HG02981 (cell line): ENCODE data around the gene MTR.
"Not testable (repeated sequence)": the region's sequence is repeated elsewhere in the genome, so short reads cannot be mapped to it uniquely, and the experiment has no call there.

Experiments used
- ATAC-seq: cut with Tn5 transposase; IDR thresholded peaks from one replicate; pipeline ENCODE4 v1.9.1; 2021; ENCODE audit warnings: mild to moderate bottlenecking, moderate library complexity; ENCODE audit not compliant: unreplicated experiment

The MTR gene

DNA sequence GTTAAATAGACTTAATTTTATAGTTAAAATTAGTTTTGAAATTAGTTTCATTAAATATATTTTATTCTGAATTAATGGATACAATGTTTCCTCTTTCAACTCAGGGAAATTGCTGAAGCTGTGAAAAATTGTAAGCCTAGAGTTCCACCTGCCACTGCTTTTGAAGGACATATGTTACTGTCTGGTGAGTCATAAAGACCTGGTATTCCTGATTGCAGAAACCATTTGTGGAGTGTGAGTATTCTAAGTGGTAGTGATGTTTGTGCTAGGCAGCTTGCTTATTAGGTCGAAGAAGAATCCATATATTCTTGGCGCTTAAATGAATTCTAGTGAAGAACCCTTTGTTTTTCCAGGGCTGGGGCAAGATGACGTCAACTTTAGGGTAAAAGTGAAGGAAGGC is 34.0 kb downstream of the MTR start:
- no peak for ATAC-seq

DNA sequence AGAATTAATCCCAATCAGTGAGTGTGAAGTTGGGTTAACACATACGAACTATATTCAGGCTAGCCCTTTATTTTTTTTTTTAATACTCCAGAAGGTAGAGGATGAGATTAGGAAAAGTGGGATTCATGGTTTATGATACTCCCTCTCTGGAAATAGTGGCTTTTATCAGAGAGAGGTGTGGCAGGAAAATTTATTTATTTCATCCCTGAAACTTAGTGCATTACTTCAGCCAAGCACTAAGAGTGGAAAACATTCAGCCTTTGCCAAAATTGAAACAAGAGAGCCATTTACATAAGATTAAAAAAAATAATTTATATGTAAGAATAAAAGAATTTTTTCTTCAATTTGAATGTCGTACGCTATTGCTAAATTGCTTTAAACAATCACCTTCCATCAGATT is 35.0 kb downstream of the MTR start:
- no peak for ATAC-seq

DNA sequence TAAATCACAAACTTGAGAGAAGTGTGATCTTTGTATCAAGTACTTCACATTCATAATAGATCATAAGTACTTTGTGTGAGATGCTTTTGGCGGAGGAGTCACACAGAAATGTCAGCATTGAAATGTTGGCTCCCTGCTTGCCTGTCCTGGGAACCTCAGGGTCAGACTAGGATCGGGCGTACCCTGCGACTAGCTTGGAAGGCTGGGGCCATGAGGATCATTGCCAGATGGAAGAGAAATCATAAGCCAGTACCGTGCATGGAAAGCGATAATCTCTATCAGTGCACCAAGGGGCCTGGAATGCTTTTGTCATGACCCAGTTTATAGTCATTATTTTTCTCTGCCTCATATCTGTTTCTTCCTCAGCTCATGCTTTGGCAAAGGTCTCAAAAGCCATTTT is 35.5 kb downstream of the MTR start:
- ATAC-seq = no peak

DNA sequence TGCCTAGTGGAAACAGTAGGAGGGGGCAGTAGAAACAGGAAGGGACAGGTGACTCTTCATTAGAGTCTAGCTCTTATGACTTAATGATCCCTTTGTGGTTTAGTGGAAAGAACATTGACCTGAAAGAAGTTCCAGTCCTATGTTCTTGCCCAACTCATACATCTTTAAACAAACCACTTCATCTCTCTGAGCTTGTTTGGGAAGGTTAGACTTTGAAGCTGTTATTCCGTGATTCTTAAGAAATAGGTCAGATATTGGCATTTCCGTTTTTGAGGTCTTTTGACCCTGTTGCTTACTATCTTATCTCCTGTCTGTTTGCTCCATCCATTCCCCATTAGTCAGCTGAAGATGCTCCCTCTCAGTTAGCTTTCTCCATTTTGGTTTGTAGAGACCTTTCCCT is 38.5 kb downstream of the MTR start:
- ATAC-seq = no peak

DNA sequence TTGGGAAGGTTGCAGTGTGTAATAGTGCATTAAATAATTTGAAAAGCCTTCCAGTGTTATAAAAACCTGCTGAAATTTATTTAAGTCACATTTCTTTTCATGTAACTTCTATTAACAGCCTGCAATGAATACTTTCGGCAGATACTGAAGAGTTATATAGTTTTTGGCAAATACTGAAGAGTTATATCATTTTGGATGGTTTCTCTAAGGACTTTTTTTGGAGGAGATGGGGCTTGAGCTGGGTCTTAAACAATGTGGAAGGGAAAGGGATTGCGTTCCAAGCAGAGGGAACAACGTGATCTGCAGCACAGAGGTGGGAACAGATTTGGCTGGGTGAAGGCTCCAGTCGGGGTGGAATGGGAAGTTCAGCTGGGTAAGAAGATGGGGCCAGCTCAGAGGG is 39.8 kb downstream of the MTR start:
- ATAC-seq = no peak

DNA sequence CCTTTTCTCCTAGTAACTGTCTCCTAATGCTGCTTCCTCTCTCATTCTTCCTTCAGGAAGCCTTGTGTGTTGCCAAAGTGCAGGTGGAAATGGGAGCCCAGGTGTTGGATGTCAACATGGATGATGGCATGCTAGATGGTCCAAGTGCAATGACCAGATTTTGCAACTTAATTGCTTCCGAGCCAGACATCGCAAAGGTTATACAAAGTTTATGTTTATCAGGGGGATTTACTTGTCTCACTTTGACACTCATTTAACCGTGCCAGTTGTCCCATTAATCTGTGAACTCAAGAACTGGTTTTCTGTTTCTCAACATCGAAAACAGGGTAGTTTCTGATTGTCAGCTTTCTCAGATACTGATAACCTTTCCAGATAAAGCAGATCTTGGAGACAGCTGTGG is 40.4 kb downstream of the MTR start:
- no peak for ATAC-seq

DNA sequence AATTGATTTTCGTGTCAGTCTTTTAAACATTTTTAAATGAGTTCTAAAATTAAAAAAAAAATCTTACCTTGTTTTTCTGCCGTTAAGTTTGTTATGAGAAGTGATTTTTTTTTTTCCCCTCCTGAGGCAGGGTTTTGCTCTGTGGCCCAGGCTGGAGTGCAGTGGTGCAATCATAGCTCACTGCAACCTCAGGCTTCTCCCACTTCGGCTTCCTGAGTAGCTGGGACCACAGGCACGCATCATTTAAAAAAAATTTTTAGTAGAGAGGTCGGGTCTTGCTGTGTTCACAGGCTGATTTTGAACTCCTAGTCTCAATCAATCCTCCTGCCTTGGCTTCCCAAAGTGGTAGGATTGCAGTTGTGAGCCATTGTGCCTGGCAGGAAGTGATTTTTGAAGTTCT is 41.1 kb downstream of the MTR start:
- no peak for ATAC-seq

DNA sequence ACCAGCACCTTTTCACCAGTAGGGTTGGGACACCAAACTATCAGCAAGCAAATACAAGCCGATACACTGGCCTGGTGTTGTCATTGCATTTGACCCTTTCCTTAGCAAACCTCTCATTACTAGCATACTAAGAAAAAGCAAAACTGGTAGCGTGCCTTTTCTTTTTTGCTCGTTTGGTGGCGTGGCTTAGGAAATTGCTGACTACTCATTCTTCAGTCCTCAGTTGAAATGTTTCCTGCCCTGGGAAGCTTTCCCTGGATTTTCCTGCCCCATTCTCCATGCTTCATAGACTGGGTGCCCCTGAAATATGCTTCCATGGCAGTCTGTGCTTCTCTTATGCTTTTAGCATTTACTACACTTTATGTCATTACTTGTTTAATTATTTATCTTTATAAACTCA is 42.0 kb downstream of the MTR start:
- ATAC-seq = no peak

DNA sequence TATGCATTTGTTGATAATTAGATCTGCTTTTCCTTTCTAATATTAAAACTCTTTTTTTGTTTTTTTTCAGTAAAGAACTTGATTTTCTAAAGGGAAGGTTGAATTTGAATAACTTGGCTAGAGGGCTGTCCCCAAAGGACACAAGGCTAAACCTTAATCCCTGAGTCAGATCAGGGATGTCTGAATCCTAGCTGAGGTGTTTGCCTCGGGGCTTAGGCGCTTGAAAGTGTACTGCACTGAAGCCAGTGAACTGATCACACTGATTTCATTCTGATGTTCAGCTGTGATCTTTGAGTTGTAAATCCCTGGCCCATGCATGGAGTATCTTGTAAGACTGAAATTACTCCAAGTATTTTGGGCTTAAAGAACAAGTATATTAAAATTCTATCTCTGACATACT is 42.8 kb downstream of the MTR start:
- ATAC-seq = no peak

DNA sequence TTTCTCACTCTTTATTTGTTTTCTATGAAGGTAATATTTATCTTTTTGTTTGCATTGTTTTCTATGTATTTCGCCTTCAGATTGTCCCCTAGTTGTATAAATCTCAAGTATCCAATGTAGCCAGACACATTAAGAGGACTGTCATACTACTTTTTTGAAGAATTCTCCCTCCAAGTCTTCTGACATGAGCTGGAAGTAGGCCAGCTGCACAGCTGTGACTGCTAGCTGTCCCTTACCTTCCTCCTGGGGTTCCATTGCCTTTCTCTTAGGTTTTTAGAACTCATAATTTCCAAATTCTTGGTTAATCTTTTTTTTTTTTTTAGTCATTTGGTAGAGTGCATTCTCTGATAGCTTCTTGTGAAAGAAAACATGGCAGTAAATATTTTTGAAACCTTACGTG is 46.2 kb downstream of the MTR start:
- no peak for ATAC-seq

DNA sequence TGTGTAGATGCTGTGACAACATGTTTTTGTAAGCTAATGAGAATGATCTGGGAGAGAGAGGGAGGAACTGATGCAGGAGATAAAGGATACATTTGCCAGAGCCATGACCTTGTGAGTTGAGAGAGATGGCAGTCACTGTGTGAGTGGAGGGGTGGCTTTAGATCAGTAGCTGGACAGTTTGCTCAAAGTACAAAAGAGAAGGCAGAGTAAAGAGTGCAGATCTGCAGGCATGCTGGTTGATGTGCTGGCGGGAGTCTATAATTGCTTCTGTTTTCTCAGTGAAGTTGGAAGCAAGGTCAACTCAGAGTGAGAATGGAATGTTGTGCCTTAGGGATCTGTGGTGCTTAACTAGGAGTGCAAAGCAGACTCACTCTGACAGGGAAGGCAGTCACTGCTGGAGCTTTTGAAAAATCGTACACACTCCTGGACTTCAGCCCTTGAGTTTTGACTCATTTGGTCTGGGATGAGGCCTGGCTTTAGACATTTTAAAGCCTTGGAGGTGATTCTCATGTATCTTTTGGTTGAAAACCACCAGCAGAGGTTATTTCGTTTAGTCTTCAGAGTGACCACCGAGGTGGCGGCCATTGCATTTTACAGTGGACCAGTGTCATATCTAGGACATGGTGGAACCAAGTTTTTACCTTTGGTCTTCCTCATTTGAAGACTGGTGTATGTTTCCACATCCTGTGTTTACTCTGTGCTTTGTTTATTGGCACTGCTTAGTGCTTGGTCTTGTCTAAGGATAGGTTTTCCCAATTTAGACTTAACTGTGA is 49.6 kb downstream of the MTR start:
- no peak for ATAC-seq

DNA sequence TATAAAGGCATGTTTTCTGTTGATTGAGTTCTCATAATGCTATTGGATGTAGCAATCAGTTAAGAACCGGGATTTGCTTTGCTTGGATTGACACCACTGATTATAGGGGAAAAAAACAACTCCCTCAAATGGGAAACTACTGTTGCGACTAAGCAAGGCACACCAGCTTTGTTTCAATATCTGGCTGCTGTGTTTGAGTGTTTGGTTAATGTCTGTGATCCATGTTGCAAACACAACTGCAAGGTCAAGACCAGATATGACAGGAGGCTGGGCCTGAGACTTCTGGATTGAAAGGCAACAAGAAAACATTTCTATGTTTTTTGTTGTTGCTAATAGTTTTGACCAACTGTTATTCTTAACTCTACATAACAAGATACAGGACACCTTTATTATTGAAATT is 50.7 kb downstream of the MTR start:
- ATAC-seq = no peak

DNA sequence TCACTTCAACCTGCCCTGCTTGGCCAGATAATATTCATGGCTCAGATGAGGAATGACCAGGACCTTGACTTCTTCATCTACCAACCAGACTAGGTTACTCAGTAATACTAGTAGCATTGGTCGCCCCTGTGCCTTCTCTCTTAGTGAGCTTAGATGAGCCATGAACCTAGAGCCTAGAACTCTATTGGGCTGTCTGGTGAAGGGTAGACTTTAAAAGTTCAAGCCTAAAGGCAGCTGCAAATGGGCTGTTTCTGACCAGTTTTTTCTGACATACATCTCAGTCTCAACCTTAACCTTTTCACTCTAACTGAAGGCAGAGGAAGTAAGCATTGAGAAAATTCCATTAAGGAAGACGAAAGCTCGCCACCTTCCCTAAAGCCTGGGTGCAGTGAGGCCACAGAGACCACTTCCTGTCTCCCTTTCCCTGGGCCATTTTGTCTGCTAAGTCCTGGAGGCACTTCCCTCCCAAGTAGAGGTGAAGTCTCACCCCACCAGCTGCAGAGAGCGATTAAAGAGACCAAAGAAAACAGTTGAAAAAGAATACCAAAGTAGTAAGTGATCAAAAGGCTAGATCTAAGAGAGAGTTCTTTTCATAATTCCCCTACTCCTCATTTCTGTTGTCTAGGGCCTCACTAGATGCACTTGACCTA is 53.3 kb downstream of the MTR start:
- no peak for ATAC-seq

DNA sequence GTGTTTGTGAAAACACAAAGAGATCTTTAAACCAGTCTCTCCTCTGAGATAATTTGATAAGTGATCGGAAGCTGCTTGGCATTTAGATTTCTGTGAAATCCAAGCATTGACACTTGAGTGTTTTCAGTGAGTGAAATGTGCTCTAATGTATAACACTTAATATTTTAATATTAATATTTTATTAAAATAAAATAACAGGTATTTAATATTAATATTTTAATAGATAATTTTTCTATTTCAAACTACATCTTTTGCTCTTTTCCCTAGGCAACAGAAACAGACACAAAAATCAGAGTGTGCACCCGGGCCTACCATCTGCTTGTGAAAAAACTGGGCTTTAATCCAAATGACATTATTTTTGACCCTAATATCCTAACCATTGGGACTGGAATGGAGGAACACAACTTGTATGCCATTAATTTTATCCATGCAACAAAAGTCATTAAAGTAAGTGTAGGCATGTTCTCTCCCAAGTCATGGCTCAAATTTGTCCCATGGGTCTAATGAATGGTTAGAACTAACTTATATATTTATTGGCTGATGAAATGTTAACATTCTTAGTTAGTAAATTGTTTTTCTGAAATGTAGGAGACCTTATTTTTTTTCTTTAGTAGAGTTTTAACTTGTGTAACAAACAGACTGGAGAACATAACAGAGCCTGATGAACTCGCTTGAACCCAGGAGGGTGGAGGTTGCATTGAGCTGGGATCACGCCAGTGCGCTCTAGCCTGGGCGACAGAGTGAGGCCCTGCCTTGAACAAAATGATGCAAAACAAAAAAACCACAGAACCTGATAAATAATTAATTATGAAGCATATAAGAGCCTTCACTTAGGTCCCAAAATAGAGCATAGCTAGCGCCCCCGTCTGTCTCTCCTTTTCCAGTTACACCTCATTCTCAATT is 55.2 kb downstream of the MTR start:
- no peak for ATAC-seq

DNA sequence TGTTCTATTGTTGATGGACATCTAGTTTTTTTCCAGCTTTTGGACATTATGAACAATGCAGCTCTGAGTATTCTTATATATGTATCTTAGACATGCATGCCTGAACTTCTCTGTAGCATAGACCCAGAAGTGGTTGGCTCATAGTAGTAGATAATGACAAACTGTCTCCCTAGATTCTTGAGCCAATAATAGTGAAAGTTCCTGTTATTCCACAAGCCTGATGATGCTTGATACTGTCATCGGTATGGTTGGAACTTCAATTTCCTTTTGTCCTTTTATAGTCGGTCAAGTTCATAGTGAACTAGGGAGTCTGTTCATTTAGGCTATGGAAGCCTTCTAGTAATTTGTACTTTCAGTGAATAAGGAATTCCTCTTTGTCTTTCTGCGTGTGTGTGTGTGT is 56.8 kb downstream of the MTR start:
- ATAC-seq = no peak

DNA sequence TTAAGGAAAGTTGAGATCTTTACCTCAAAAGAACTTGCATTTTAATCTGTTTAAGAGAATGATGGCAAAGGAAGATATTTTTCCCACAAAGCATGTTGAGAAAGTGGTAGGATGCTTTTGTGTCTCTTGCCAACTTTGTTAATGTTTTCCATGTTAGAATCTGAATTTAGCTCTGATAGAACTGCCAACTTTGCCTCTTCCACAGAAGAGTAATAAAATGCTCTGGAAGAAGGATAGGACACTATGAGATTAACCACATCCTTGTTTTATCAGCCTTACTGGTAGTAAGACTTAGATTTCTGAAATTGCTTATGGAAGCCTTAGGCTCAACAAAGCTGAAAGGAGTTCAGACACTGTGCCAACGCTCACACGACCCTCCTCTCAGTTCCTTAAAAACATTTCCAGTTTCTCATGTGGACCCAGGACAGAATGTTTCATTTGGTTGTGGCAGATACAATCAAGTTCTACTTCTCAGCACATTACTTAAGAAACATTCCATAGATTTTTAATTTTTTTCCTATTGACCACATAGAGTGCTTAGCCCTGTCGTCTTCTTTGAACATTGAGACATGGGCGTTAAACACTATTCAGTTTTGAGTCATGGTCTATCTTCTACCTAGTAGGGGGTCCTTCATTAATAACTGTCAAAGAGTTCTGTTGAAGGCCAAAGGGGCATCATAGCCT is 59.0 kb downstream of the MTR start:
- no peak for ATAC-seq

DNA sequence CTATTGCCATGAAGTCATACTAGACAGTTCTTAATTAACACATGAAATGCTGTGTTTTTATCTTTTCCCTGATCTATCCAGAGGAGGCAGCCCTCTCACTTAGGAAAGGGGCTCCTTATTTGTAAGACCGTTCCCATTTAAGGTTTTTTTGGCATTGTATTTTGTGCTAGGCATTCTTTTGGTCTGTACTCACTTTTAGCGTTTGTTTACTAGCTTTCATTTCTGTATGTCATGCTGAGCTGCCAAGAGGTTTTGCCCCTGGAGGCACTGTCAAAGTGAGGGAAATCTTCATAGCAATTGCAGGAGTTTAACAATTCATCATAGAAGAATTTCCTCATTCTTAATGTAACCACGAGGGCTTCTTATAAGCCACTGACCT is 59.5 kb downstream of the MTR start:
- no peak for ATAC-seq

DNA sequence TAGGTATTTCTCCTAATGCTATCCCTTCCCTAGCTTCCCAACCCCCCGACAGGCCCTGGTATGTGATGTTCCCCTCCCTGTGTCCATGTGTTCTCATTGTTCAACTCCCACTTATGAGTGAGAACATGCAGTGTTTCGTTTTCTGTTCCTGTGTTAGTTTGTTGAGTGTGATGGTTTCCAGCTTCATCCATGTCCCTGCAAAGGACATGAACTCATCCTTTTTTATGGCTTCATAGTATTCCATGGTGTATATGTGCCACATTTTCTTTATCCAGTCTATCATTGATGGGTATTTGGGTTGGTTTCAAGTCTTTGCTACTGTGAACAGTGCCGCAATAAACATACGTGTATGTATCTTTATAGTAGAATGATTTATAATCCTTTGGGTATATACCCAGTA is 61.6 kb downstream of the MTR start:
- ATAC-seq = not testable (repeated sequence)

DNA sequence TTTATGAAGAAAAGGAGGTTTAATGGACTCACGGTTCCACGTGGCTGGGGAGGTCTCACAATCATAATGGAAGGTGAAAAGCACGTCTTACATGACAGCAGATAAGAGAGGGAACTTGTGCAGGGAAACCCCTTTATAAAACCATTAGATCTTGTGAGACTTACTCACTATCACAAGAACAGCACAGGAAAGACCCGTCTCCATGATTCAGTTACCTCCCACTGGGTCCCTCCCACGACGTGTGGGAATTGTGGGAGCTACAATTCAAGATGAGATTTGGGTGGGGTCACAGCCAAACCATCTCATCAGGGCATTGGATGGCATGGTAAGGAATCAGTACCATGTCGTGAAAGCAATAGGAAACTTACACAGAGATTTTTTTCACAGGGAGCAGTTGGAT is 63.1 kb downstream of the MTR start:
- ATAC-seq = no peak

DNA sequence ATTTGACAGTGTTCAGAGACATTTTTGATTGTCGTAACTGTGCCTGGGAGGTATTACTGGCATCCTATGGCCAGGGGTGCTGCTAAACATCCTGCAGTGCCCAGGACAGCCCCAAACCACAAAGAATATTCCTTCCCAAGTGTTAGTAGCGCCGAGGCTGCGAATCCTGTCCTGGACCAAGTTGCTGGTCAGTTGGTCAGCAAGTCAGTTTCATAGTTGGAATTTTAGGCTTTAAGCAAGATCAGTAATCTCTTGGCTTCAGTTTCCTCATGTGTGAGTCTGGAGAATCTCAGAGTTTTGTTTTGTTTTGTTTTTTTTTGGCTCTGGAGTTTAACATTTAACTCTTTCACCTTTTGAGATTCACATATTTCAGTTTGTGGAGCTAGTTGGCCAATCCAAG is 65.0 kb downstream of the MTR start:
- ATAC-seq = no peak

DNA sequence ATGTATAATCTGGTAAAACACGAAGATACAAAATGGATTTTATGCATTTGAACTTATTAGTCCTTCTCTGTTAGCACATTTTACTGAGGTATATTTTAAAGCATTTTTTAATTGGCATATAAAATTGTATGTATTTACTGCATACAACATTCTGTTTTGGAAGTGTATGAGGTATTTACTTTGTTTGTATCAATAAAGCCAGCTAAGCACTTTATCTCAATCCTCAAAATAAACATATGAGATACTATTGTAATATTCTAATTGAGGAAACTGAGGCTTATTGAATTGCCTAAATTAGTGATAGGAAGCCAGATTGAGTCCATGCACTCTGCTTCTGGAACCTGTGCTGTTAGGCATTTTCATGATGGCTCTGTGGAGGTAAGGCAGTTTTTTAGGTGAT is 65.6 kb downstream of the MTR start:
- ATAC-seq = no peak
